DOHH2 (cell line): ENCODE measurements around the gene MLF2.

Experiments used
- H3F3A ChIP-seq: fragments of 200-600 bp; sonication (generic), shearing (Covaris generic); 2 replicates; pipeline ENCODE4 v1.6.0; 2016; ENCODE audit warnings: antibody characterized with exemption, mild to moderate bottlenecking; ENCODE audit not compliant: control insufficient read depth, insufficient read depth
- H3K27ac ChIP-seq: fragments of 200-600 bp; sonication (generic); 2 replicates; pipeline ENCODE4 v1.5.1; 2014; ENCODE audit warnings: low read depth, mild to moderate bottlenecking, low read length, moderate library complexity
- H3K27me3 ChIP-seq: fragments of 200-600 bp; sonication (generic); 2 replicates; pipeline ENCODE4 v1.6.1; 2014; ENCODE audit warnings: mild to moderate bottlenecking, low read length, mixed read lengths; ENCODE audit not compliant: control insufficient read depth
- H3K36me3 ChIP-seq: fragments of 200-600 bp; sonication (generic); 2 replicates; pipeline ENCODE4 v1.6.1; 2014; ENCODE audit warnings: mild to moderate bottlenecking, low read length, moderate library complexity, mixed read lengths; ENCODE audit not compliant: control insufficient read depth
- H3K4me1 ChIP-seq: fragments of 200-600 bp; sonication (generic); 2 replicates; pipeline ENCODE4 v1.6.1; 2014; ENCODE audit warnings: mild to moderate bottlenecking, low read length, mixed read lengths; ENCODE audit not compliant: control insufficient read depth
- H3K4me2 ChIP-seq: fragments of 200-600 bp; sonication (generic); 2 replicates; pipeline ENCODE4 v1.6.0; 2014; ENCODE audit warnings: mild to moderate bottlenecking, low read length, moderate library complexity
- H3K4me3 ChIP-seq: fragments of 200-600 bp; sonication (generic); 2 replicates; pipeline ENCODE4 v1.5.1; 2014; ENCODE audit warnings: mild to moderate bottlenecking, low read length, mixed read lengths
- H3K79me2 ChIP-seq: fragments of 200-600 bp; sonication (generic); 2 replicates; pipeline ENCODE4 v1.6.1; 2014; ENCODE audit warnings: mild to moderate bottlenecking, low read length, mixed read lengths; ENCODE audit not compliant: control insufficient read depth
- H3K9me2 ChIP-seq: fragments of 200-600 bp; sonication (generic); replicated peaks from 2 replicates; pipeline ENCODE4 v1.6.1; 2014; ENCODE audit warnings: mild to moderate bottlenecking, low read length, mixed read lengths; ENCODE audit not compliant: control insufficient read depth
- H3K9me3 ChIP-seq: fragments of 200-600 bp; sonication (generic); 2 replicates; pipeline ENCODE4 v1.6.1; 2014; ENCODE audit warnings: antibody characterized with exemption, low read length, mixed read lengths; ENCODE audit not compliant: control insufficient read depth, insufficient read depth
- H4K20me1 ChIP-seq: fragments of 200-600 bp; sonication (generic); 2 replicates; pipeline ENCODE4 v1.6.0; 2014; ENCODE audit warnings: low read depth, mild to moderate bottlenecking, antibody characterized with exemption, low read length, moderate library complexity; ENCODE audit not compliant: control insufficient read depth, insufficient read depth
- CTCF ChIP-seq: fragments of 200-600 bp; sonication (generic); IDR thresholded peaks from one replicate; pipeline ENCODE4 v1.5.1; 2014; ENCODE audit warnings: antibody characterized with exemption, mild to moderate bottlenecking, low read depth, low read length; ENCODE audit not compliant: poor library complexity, severe bottlenecking
- EZH2phosphoT487 ChIP-seq: fragments of 200-600 bp; sonication (generic); IDR thresholded peaks from 2 replicates; pipeline ENCODE4 v1.6.1; 2017; ENCODE audit warnings: borderline replicate concordance, mild to moderate bottlenecking, antibody characterized with exemption, low read length, moderate library complexity, mixed read lengths

MLF2 gene

GRCh38 chr12:6772331-6772695 lies 19.4 kb upstream of the MLF2 start, which contains the start of gene LAG3:
Gene LAG3, plus strand, starts transcription at chr12:6772520. Its CDS starts 333 bp downstream, at chr12:6772853.
- no peak within 1 kb of the TSS for H3K4me3 ChIP-seq
- peaks cover 2% of the 10 kb centered on the region; the same call in 1 of the 2 replicates for H3F3A ChIP-seq
- peaks cover 6% of the 10 kb centered on the region for H3K79me2 ChIP-seq
- no peak within 1 kb of the TSS for H3K4me2 ChIP-seq
- H3K9me3 ChIP-seq: no peaks in the 10 kb centered on the region
- peaks cover 42% of the 10 kb centered on the region for H3K27me3 ChIP-seq
- H3K36me3 ChIP-seq: no peaks in the 10 kb centered on the region
- TF ChIP-seq EZH2phosphoT487: no peak
- H3K9me2 ChIP-seq: no peaks in the 10 kb centered on the region
- H4K20me1 ChIP-seq: peaks cover 3% of the 10 kb centered on the region; the same call in 1 of the 2 replicates
- peaks cover 6% of the 10 kb centered on the region for H3K4me1 ChIP-seq
- no peak within 1 kb of the TSS for H3K27ac ChIP-seq

GRCh38 chr12:6771509-6772330 lies 18.8 kb upstream of the MLF2 start:
- Histone ChIP-seq H3K27ac (no peak overlapping the region), H3K36me3 (no peaks in the 10 kb centered on the region), H3K9me2 (no peaks in the 10 kb centered on the region), H3K4me3 (no peak overlapping the region), H4K20me1 (peaks cover 3% of the 10 kb centered on the region; the same call in 1 of the 2 replicates), H3K4me2 (no peak overlapping the region), H3F3A (peaks cover 2% of the 10 kb centered on the region; the same call in 1 of the 2 replicates), H3K9me3 (no peaks in the 10 kb centered on the region), H3K27me3 (peaks cover 40% of the 10 kb centered on the region), H3K4me1 (peaks cover 9% of the 10 kb centered on the region), H3K79me2 (peaks cover 9% of the 10 kb centered on the region)
- no peak for TF ChIP-seq EZH2phosphoT487
- no peak for TF ChIP-seq CTCF

- H3K36me3 ChIP-seq: no peaks in the 10 kb centered on the region
- H3K9me3 ChIP-seq: no peaks in the 10 kb centered on the region
- H3K79me2 ChIP-seq: peaks cover 9% of the 10 kb centered on the region
- peaks cover 3% of the 10 kb centered on the region; the same call in 1 of the 2 replicates for H4K20me1 ChIP-seq
- H3K4me2 ChIP-seq: no peak overlapping the region
- TF ChIP-seq EZH2phosphoT487 (no peak), CTCF (no peak)
- no peak overlapping the region for H3K4me3 ChIP-seq
- H3F3A ChIP-seq: peaks cover 2% of the 10 kb centered on the region; the same call in 1 of the 2 replicates
- H3K4me1 ChIP-seq: peaks cover 10% of the 10 kb centered on the region
- no peaks in the 10 kb centered on the region for H3K9me2 ChIP-seq
- peaks cover 34% of the 10 kb centered on the region for H3K27me3 ChIP-seq
- no peak overlapping the region for H3K27ac ChIP-seq
Measured at GRCh38 chr12:6771091-6771495, 18.2 kb upstream of the MLF2 start.

- Histone ChIP-seq H3K79me2 (peaks cover 9% of the 10 kb centered on the region), H3K9me3 (no peaks in the 10 kb centered on the region), H3K27ac (no peak overlapping the region), H3K9me2 (no peaks in the 10 kb centered on the region), H3K4me3 (no peak overlapping the region), H3F3A (peaks cover 3% of the 10 kb centered on the region; the same call in 1 of the 2 replicates), H3K4me1 (peaks cover 15% of the 10 kb centered on the region), H3K36me3 (no peaks in the 10 kb centered on the region), H4K20me1 (peaks cover 3% of the 10 kb centered on the region; the same call in 1 of the 2 replicates), H3K4me2 (no peak overlapping the region), H3K27me3 (peaks cover 29% of the 10 kb centered on the region)
- TF ChIP-seq EZH2phosphoT487 (no peak), CTCF (no peak)
Measured at GRCh38 chr12:6770600-6770999, 17.7 kb upstream of the MLF2 start.
